NCI-H1694 (cell line): Measurements from ENCODE around the gene RAC2.
"Not testable (repeated sequence)": the region's sequence is repeated elsewhere in the genome, so short reads cannot be mapped to it uniquely, and the experiment has no call there.

Experiments
- DNase-seq: peaks from one replicate; lab custom pipeline; 2025; lab: John Stamatoyannopoulos, UW

Gene RAC2

GRCh38 chr22:37206118-37206840, 37.8 kb downstream of the RAC2 start:
- no peak for DNase-seq

DNA sequence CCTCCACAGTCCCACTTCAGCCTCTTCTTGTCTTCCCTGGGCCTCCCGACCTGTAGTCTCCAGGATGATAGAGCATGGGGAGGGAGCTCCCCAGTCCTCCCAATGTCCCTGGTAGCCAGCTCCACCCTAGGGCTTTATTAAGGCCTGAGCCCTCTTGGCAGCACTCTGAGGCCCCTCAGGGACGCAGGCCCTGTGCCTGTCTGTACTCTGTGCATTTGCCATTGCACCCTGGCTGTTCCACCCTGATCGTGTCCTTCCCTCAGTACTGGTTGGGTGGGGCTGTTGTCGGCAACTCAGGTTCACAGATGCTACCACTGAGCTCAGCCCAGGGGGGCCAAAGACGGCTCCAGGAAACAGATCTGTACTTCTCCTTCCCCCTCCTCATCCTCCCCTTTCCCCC, 39.0 kb downstream of the RAC2 start:
- DNase-seq = no peak

DNA sequence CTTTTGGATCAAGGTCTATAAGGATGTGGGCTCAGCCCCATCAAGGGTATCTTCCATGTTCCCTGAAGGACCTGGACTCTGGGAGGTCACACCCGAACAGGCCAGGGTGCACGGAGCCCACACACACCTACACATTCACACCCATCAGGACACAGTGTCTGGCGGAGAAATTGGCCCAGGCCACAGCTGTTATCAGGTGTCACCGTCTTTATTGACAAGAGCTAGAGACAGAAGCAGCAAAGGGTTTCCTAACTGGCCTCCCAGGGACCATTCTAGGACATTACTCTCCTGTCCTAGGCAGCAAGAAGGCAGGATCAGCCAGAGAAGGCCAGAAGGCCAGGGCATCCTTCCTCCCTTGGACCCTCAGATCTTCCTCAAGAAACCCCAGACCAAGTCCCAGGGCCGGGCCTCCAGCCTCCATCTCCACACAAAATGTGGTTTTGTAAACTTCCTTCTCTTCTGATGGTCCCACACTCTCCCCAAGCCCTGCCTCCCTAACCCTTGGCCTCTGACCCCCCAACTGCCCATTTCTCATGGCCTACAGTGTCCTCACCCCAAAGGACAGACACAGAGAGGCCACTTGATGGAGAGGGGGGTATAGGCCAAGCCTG, 39.9 kb downstream of the RAC2 start:
- DNase-seq = no peak

DNA sequence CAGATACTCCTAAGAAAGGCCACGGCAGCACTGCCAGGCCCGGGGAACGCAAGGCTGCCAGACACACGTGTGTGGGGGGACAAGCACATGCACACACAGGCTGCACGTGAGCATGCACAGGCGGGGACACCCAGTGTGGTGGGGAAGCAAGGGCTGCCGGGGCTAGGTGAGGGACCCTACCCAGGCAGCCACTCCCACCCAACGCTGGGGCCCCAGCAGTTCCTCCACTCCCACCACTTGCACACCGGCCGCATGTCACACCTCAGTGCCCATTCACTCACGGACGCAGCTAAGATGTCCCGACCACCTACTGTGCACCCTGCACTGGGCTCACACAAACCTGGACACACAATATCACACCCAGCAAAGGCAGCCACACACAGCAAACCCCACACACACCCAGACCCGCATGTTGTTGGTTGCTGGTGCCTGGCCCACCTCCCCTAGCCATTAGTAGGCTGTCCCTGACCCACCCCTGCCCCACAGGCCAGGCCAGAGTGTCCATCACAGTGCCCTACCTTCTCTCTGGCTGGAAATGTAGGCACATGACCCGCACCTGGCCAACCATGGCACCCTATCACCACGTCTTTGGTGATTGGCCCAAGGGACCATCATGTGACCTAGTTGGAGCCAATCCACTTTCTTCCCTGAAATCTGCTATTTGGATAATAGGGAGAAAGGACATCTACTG, 40.6 kb downstream of the RAC2 start:
- no peak for DNase-seq

DNA sequence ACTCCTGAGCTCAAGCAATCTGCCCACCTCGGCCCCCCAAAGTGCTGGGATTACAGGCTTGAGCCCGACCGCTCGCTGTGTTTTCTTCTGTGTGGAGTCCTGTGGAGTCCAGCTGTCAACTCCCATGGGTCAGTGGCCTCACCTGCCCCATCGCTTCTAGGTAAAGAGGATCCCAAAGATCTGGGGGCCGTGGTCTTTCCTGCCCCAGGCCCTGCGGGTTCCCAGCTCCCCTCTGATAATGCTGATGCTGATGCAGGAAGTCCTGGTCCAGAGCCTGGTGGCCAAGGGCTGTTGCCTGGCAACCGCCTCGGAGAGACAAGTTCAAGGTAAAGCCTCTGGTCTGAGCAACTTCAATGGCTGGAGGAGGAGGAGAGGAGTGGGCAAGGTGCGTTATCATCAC, 41.4 kb downstream of the RAC2 start:
- DNase-seq = no peak

DNA sequence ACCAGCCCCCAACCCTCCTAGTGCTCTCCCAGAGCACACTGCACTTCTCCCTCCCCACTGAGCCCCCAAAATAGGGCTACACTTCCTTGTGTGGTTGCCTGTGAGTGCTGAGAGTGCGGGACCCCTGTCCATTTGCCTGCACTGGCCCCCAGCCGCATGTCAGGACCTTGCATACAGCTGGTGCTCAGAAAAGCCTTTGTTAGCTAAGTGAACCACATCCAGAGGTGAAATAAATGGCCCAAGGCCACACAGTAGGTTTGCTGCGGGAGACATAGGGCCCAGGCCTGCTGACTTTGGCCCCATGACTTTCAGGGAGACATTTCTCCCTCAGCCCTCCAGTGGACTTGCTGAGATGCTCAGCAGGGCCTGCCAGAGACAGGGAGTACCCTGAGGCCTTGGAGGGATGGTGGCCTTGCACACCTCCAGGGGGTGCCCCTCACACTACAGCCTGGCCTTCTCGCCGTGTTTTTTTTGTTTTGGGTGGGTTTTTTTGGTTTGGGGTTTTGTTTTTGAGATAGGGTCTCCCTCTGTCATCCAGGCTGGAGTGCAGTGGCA, 42.0 kb downstream of the RAC2 start:
- DNase-seq = no peak

GRCh38 chr22:37201443-37201820, 42.6 kb downstream of the RAC2 start:
- DNase-seq = not testable (repeated sequence)

GRCh38 chr22:37199760-37200108, 44.3 kb downstream of the RAC2 start:
- no peak for DNase-seq

- peak; percentile 93 for DNase-seq
Measured at GRCh38 chr22:37199103-37199759, 44.8 kb downstream of the RAC2 start.

DNA sequence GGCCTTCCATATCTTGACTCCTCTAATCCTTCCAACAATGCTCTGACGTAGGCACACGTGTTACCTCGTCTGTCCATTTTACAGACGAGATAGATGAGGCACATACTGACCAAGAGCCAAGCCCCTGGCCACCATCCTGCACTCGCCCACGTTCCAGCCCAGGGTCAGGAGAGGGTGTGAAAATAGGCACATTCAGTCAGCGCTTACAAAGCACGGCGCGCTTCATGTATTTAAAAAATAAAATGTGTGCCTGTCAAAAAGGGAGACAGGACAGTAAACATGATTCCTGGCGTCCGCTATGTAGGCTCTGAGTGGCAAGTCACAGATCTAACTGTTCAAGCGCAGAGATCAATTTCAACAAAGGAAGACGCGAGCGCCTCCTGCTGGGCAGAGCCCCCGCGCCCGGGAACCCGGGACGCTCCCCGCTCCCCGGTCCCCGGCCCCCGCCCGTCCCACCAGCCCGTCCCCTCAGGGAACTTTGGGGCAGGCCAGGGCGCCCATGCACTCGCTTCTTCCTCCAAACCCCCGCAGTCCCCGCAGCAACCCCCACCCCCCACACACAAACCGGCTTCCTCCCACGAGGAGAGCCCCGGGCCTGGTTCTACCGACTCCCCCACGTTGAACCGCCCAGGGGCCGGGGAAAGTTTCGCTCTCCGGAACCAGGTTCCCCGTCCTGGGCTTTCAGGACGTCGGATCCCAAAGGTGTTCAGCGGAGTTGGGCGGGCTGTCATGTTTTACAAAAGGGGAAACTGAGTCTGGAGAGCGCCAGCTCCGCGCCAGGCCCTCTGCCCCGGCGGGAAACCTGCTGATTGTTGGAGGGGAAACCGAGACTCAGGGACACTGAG, 45.6 kb downstream of the RAC2 start:
- peak; percentile 68 for DNase-seq

DNA sequence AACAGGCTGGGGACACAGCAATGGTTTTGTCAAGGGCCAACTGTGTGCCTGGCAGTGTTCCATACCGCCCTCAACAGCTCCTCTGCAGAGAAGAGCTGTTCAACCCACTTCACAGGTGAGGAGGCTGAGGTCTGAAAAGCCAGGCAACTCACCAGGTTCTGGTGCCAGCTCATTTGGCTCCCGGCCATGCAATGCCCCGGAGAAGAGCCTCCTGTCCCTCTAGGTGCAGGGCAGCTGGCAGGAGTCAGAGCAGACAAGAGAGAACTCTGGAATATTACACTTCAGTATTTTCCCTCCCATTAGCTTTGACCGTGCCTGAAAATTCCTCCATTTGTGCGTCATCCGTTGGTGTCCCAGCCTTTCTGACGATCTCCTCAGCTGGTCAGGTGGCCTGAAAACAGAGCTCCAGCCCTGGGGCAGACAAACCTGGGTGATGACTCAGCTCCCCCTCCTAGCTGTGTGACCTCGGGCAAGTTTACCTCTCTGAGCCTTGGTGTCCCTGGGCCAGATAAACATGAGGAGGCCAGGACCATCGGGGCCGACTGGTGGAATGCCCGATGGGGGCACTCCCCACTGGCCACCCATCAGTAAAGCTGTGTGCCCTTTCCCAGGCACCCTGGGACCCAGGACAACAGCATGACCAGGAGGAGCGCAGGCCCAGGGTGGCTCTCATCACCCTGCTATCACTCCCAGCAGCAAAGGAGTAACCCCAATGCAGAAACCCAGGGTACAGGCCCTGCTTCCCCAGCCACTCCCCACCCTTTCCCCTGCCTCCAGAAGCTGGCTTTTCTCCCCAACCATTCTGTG, 46.4 kb downstream of the RAC2 start:
- no peak for DNase-seq

DNA sequence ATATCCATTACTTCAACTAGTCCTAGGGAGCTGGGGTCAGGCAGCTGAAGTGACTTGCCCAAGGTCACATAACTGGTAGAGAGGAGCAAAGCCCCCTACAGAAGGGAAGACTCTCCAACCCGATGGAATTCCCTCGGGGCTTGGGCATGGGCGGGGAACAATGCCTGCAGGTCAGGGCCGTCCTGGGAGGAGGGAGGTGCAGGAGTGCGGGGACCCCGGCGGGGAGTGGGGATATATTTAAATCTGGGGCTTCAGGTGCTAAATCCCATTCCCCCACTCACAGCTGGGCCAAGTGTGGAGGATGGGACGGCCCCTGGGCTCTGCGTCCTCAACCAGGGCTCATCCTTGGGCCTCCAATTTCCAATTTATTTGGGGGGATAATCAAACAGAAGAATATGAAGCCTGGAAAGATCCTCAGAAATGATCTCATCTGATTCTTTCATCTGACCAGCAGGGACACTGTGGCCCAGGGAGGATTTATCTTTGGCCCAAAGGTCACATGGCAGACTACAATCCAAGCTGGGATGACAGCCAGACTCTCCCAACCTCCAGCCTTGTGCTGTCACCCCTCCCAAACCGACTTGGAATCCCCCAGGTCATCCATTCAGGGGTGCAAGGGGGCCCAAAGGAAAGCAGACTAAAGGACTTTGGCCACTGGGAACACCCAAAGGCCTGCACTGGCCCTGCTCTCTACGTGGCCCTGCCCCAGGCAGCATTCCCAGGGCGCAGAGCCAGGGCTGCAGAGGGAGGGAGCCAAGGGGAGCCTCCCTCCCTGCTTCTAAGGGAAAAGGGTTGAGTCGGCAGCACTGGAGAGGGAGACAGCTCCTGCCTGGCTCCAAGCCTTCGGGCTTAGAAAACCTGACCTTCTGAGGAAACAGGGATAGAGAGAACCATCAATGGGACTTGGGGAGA, 47.3 kb downstream of the RAC2 start:
- no peak for DNase-seq

DNA sequence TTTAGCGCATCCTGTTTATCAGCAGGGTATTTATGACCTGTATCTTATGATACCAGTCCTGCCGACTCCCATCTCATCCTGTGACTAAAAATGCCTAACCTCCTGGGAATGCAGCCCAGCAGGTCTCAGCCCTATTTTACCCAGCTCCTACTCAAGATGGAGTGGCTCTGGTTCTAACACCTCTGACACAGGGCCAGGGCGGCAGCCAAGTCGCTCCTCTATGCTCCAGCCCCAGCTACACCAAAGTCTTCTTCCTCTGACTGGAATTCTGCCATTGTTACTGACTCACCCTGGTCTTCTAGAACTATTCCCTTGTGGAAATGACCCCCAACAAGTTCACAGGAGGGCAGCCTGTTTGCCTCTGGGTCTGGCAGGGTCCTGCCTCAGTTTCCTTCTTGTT, 48.1 kb downstream of the RAC2 start:
- DNase-seq = no peak

DNA sequence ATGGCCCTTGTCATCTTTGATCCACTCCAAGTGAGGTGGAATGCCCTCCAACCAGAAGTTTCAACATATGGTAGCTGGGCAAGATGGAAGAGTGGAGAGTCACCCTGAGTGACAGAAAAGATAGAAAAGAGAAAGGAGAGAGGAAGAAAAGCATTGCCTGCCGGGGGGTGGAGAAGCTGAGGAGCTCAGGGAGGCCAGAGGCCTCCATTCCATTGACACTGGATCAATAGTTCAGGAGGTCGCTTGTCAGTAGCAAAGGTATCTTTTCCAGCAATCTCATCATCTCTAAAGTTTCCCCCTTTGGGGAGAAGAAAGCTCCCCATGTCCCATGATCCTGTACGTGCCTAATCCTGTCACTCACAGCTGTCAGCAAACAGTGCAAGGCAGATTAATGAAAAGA, 49.3 kb downstream of the RAC2 start:
- no peak for DNase-seq

- no peak for DNase-seq
Measured at GRCh38 chr22:37193629-37194191, 50.4 kb downstream of the RAC2 start.

- no peak for DNase-seq
Measured at GRCh38 chr22:37192741-37193140, 51.3 kb downstream of the RAC2 start.

GRCh38 chr22:37192204-37192603, 51.9 kb downstream of the RAC2 start:
- DNase-seq = no peak

DNA sequence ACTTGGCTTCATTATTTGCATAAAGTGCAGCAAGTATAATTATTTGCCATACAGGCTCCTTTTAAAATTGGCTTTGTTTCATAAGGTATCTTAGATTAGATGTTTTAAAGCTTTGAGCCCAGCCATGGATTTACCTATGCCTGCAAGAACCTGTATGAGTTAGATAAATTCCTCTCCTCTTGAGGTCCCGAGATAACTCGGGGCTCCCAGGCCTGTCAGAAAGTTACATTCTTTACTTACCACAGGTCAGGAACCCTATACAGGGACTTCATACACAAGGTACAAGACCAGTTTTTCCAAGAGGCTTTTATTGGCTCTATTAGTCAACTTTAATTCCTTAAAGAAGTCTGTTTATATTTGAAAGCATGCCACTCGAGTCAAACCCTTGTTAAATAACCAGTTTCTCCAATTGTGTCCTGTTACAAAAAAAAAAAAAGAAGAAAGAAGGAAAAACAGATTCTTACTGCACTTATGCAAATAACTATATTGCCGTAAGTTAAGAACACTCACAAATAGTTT, 53.7 kb downstream of the RAC2 start:
- DNase-seq = no peak

DNA sequence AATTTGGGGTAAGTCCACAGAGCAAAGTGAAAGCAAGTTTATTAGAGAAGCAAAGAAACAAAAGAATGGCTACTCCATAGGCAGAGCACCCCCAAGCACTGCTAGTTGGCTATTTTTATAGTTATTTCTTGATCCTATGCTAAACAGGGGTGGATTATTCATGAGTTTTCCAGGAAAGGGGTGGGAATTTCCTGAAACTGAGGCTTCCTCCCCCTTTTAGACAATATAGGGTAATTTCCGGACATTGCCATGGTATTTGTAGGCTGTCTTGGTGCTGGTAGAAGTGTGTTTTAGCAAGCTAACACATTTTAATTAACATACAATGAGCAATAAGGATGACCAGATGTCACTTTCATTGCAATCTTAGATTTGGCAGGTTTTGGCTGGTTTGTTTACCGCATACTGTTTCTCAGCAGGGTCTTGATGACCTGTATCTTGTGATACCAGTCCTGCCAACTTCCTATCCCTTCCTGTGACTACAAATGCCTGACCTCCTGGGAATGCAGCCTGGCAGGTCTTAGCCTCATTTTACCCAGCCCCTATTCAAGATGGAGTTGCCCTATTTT, 55.1 kb downstream of the RAC2 start:
- no peak for DNase-seq
